Activated CD8-positive, alpha-beta memory T cell treated with anti-CD3 and anti-CD28 coated beads for 1 hour (primary cell): ENCODE measurements around the gene UTF1.
"Not testable (repeated sequence)": the region's sequence is repeated elsewhere in the genome, so short reads cannot be mapped to it uniquely, and the experiment has no call there.

Experiments used
- DNase-seq, 2 donors: peaks; one replicate each; pipeline ENCODE4 v3.0.0-alpha.2; 2020; ENCODE audit warnings: low read depth in 1 of 2; ENCODE audit errors: extremely low read depth in 1 of 2

Gene UTF1

DNA sequence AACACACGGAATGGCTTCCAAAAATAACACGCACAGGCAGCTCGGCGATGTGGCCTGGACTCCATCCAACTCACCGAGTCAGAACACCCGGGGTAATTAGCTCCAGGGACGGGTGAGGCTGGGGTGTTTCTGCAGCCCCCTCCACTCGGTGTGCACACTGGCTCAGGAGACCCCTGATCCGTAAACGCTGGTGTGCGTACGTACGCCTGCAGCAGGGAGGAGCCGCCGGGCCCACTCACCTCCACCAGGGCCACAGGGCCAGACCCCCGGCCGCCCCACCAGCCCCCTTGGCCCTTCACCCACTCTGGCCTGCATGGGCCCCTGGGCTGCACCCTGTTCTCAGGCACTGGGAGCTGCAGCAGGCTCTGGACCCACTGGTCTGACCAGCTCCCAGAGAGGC, 22.4 kb upstream of the UTF1 start:
- DNase-seq, result no peak

DNA sequence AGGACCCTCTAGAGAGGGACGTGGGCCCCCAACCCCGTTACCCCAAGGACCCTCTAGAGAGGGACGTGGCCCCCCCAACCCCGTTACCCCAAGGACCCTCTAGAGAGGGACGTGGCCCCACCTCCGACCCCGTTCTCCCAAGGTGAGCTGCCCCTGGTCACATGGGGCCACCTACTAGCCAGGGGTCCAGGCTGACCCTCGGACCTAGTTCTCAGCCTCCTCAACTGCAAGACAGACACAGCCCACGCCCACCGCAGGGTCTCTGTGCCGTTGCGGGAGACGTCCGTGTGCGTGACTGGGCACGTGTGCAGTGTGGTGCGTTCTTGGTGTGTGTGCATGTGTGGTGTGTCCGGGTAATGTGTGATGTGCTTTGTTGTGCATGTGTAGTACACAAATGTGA, 21.6 kb upstream of the UTF1 start:
- DNase-seq, result no peak

DNA sequence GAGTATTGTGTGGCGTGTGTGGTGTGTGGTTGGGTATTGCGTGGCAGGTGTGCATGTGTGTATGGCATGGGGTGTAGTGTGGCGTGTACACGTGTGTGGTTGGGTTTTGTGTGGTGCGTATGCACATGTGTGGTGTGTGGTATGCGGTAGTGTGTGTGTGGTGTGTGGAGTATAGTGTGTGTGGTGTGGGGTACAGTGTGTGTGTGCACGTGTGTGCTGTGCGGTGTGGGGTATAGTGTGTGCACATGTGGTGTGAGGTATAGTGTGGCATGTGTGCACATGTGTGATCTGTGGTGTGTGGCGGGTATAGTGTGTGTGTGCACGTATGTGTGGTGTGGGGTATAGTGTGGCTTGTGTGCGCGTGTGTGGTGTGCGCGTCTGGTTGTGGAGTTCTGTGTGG, 20.9 kb upstream of the UTF1 start:
- no peak for DNase-seq

DNA sequence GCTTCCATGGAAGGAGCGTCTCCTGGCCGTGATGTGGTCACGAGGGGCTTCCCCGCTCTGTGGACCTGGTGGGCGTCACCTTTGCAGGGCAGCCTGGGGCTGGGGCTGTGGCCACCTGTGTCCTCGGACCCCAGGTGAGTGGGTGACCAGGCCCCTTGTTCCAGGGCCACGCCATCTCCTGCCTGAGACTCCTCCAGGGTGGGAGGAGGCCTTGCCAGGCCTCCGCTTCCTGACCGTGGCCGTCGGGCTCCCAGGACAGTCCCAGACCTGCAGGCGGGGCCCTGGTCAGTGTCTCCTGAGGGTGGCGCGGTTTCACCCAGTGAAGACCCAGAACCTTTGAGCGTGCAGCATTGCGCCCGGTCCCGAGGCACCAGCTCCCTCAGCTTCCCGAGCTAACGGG, 20.4 kb upstream of the UTF1 start:
- no peak for DNase-seq

DNA sequence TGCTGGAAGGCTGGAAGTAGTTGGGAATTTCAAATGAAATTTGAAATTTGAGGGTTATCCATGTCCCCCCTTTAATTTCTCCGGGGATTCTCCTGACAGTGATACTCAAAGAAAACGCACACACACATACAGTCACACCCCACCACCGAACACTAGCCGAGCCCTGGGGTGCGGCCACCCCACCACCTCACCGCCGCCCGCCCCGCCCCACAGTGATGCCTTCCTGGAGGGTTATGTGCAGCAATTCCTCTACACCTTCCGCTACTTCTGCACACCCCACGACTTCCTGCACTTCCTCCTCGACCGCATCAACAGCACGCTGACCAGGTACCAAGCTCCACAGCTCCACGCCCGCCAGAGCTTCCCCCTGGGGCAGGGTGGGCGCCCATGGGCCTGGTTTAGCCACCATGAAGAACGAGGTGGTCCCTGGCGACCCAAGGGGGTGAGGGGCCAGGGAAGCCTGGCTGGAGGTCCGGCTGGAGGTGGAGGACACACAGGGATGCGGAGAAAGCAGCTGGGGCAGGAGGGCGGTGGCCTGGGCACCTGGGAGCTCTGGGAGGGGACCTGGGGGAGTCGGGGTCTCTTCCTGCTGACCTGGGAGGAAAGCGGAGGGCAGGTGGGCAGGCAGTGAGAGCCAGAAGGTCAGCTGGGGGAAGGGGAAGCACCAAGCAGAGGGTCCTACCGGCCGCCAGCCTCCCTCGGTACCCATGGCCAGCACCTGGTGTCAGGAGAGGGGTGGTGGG, 19.4 kb upstream of the UTF1 start:
- no peak for DNase-seq

DNA sequence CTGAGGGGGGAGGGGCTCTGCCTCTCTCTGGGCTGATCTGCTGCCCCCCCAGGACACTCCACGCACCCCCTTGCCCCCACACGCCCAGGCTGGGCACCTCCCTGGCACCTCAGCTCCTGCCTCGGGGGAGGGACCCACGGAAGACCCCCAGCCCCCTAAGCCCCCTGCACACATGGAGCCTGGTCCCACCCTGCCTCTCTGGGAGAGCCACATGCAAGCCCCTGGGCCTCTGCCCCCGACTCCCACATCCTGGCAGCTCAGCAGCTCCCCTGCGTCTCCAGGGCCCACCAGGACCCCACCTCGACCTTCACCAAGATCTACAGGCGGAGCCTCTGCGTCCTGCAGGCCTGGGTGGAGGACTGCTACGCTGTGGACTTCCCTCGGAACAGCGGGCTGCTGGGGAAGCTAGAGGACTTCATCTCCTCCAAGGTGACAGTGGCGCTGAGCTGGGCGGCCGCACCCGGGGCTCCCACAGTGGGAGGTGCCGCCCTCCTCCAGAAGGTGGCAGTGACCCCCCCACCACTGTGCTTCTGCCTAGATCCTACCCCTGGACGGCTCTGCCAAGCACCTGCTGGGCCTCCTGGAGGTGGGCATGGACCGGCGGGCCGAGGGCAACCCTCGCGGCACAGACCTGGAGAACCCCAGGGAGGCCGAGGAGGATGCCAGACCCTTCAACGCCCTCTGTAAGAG, 18.7 kb upstream of the UTF1 start:
- DNase-seq, result no peak

DNA sequence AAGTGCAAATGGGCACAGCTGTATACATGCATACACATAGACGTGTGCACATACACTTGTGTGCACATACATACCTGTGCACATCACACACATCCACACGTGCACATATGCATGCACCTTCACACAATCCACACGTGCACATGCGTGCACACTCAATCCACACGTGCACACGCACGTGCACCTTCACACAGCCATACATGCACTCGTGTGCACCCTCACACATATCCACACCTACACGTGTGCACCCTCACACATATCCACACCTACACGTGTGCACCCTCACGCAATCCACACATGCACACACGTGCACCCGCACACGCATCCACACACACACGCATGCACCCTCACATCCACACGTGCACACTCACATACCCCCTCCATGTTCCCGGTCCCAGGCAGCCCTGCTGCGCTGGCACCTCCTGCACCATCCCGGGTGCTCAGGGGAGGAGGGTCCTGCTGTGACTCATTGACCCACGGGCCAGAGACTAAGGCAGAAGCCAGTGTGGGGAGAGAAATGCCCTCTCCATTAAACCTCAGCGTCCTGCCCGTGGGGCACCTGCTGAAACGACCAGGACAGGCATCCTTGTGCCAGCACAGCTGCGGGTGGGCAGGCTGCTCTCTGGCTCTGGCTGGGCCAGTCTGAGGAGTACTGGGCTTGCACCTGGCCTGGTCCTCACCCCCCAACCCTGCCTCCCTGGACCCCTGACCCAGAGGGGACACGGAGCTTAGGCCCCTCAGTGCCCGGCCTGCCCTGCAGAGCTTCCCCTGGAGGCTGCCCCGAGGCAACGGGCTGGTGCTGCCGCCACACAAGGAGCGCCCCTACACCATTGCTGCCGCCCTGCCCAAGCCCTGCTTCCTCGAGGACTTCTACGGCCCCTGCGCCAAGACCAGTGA, 17.8 kb upstream of the UTF1 start:
- no peak for DNase-seq

DNA sequence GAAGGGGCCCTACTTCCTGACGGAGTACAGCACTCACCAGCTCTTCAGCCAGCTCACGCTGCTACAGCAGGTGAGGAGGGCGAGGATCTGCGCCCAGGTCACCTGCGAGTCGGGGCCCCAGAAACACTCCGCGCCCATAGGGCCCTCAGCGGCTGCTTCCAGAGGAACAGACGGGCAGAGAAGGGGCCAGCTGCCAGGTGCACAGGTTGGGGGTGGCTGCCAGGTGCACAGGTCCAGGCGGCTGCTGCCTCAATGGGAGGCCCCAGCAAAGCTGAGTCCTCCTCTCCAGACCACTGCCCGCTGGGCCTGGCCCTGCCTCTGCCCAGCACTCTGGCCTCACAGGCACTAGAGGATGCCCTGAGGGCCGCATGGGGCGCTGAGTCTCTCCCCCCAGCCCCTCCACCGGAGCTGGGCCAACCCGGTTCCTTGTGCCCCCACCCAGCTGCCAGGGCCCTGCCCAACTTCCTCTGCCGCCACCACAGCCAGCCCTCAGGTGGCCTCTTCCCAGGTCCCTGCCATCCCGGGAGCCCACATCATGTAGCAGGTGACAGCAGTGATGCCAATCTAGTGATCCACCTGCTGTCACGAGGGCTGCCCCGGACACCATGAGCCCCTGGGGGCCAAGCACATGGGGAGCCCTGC, 17.0 kb upstream of the UTF1 start:
- DNase-seq, result no peak

DNA sequence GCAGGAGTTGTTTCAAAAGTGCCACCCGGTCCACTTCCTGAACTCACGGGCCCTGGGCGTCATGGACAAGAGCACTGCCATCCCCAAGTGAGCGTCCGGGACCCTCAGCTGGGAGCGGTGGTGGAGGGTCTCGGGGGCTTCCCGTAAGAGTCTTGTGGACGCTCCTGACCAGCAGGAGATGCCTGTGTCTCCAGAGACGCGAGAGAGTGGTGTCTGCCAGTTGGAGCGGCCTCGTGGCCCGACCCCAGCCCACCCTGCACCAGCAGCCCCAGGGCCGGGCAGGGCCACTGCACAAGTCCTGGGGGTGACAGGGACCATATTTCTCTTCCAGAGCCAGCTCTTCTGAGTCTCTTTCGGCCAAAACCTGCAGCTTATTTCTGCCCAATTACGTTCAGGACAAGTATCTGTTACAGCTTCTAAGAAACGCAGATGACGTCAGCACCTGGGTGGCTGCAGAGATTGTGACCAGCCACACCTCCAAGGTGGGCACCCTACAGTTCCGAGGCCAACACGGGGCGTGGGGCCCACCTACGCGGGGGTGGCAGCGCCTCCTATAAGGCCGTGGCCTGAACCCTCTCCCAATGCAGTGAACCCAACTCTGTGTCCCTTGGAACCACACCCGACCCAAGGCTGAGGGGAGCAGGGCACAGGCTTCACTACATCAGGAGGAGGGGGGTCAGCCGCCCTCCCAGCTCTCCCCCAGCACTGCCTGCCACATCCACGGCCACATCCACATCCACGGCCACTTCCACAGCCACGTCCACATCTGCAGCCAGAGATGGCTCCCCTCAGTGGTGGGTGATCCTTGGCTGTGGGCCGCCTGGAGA, 16.2 kb upstream of the UTF1 start:
- no peak for DNase-seq

DNA sequence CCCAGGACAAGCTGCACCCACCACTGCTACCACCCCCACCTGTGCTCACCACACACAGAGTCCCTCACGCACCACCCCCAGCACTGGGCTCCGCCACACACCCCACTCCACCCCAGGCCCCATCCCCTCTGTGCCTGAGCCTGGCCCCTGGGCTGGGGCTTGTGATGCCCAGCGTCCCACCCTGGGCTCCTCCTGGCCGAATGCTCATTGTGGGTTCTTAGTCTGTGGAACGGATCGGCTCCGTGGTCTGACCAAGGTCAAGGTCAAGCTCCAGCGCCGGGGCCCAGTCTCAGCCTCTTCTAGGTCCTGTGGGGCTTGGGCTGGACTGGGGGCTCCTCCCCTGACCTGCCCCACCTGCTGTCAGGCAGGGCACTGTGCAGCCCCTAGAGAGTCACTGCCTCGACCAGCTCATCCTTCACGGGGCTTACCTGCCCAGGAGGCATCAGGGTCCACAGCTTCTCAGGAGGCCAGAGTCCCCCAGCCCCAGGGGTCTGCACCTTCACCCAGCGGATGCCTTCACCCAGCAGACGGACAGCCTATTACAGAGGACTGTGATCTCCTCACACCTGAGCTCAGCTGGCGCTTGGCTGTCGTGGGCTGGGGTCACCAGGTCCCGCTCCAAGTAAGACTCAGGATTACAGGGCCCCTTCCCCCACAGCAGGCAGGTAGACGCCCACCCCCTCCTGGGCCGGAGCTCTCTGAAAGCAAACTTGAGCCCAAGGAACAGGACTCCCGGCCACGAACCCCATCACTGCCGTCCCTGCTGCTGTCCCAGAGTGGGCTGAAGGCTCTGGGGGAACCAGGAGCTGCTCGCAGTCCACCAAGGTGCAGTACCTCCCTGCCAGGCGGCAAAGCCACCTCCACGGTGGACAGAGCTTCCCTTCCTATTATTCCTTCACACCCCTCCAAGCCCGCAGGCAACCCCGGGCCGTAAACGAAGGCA, 15.3 kb upstream of the UTF1 start:
- no peak for DNase-seq

DNA sequence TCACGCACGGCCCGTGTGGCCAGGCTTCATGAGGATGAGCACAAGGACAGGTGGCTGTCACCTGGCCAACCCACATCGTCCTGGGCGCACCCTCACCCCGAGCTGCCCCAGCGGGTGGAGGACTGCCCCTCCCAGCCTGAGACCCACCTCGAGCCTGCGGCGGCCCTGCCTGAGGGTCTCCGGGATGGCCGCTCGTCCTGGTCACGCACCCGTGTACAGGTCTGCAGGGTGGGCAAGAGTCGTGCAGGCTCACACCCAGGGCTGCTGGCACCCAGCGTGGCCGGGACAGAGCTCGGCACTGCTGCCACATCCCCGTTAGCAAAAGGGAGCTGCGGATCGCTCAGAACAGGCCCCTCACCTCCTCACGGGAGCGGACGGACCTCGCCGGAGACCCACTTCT, 14.4 kb upstream of the UTF1 start:
- no peak for DNase-seq

DNA sequence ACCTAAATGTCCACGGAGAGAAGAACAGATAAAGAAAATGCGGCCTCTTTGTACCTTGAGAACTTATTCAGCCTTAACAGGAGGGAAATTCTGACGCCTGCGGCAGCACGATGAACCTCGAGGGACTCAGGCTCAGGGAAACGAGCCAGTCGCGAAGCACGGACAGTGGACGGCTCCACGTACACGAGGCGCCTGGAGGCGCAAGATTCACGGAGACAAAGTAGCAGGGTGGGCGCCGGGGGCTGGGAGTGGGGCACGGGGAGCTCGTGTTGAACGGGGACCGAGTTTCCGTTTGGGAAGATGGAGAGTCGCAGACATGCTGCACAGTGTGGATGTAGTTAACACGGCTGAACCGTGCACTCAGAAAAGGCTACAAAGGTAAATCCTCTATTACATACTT, 13.2 kb upstream of the UTF1 start:
- DNase-seq, result no peak

DNA sequence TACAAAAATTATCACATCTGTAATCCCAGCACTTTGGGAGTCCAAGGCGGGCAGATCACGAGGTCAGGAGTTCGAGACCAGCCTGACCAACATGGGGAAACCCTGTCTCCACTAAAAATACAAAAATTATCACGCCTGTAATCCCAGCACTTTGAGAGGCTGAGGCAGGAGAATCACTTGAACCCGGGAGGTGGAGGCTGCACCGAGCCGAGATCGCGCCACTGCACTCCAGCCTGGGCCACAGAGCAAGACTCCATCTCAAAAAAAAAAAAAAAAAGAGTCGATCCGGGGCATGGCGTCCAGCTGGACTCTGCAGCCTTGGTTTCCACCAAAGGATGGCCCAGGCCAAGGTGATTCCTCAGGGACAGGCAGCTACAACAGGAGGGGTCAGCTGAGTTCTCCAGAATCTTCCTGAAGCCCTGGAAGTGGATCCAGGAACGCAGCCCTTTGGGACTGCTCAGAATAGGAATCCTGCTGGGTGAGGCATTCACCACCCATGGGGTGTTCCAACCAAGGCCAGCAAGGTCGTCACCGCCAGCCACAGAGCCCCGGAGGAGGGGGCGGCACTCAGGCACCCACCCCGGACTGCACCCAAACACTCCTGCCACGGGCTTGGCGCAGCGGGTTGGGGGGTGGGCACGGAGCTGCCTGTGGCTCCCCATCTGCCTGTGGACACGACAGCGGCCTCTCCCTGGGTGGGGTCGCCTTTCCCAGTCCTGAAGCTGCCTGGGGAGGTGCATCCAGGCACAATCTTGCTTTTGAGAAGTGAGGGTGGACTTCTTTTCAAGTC, 12.0 kb upstream of the UTF1 start:
- DNase-seq, result no peak

DNA sequence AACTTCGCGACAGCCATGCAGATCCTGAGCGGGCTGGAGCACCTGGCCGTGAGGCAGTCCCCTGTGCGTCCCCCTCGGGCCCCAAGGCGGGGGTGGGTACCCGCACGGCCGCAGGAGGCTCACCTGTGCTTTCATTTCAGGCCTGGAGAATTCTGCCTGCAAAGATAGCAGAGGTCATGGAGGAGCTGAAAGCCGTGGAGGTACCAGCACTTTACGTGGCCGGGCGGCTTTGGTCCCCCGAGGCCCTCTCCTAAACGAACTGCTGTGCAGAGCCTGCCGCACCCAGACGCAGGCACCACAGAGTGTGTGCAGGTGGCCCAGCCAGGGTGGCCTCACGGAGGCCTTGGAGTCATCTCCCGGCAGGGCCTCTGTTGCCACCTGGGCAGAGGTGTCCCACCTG, 11.1 kb upstream of the UTF1 start:
- no peak for DNase-seq

DNA sequence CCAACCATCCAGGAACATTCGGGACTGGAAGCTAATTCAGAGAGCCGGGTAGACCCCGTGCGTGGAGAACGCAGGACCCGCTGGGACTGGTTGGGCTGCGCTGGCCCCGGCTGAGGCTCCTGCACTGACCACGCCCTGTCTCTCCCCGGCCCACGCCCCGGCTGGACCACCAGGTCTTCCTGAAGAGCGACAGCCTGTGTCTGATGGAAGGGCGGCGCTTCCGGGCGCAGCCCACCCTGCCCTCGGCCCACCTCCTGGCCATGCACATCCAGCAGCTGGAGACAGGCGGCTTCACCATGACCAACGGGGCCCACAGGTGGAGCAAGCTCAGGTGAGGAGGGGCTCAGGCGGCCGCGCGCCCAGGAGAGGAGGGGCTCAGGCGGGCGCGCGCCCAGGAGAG, 10.2 kb upstream of the UTF1 start:
- DNase-seq, result no peak

DNA sequence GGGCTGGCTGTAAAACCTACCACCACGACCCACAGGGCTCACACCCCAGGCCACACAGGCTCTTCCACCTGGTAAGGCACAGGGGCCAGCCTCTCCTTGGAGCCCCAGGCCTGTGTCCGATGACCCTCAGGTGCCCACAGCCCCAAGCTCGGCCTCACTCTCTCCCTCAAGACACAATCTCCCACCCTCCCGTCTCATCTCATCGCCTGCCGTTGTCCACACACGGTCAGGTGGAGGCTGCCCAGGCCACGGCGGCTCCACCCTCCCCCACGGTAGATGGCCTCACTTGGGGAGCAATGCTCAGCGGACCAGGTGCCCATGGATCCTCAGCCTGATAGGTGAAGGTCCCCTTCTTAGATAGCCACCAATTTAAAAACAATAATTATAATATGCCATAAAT, 8.7 kb upstream of the UTF1 start:
- DNase-seq, result no peak

DNA sequence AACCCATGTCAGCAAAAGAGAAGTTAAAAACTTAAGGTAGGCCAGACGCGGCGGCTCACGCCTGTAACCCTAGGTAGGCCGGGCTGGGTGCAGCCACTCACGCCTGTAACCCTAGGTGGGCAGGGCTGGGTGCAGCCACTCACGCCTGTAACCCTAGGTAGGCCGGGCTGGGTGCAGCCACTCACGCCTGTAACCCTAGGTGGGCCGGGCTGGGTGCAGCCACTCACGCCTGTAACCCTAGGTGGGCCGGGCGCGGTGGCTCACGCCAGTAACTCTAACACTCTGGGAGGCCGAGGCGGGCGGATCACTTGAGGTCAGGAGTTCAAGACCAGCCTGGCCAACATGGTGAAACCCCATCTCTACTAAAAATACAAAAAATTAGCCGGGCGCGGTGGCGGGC, 8.3 kb upstream of the UTF1 start:
- DNase-seq, result not testable (repeated sequence)

DNA sequence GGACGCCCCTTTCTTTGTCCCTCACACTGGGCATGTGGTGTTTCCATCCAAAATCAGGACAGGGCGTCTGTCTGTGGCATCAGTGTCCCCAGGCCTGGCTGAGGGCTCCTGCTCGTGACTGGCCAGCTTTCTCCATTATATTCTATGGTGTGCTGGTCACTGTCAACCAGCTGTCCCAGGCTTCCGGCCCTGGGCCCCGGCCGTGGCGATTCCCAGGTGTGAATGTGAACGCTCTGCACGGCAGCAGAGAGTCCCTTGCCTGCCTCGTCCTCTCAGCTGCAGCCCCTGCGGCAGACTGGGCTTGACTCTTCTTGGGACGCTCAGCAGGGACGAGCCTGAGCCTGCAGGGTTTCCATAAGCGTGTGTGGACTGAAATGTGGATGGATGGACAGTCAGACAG, 5.9 kb upstream of the UTF1 start:
- DNase-seq, result no peak
